VCaP (cell line): ENCODE data around the gene CCDC85B.

Source experiments
- H3K27ac ChIP-seq: fragments of 450-650 bp; 2 replicates; pipeline ENCODE4 v1.5.1; 2017
- CTCF ChIP-seq: fragments of 450-650 bp; conservative IDR thresholded peaks from 2 replicates; pipeline ENCODE4 v1.5.1; 2017; ENCODE audit warnings: mild to moderate bottlenecking, moderate library complexity

Gene CCDC85B

DNA sequence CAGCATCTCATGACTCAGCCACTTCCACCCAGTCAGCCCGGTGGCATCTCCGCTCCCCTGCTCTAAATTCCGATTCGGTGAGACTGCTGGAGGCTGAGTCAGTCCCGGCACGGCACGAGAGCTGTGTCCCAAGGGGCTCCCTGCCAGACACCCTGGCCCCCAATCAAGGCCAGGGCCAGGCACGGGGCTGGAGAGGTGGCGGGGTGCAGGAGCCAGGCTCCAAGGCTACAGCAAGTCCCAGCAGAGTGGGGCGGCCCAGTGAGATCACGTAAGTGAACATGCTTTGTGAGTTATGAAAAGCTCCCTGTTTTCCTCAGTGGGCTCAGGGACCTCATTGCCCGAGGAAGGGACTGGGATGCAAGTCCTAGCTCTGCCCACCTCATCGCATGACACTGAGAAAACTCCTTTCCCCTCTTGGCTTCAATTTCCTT lies 25.4 kb downstream of the CCDC85B start:
- no peak for TF ChIP-seq CTCF
- no peak overlapping the region for H3K27ac ChIP-seq

DNA sequence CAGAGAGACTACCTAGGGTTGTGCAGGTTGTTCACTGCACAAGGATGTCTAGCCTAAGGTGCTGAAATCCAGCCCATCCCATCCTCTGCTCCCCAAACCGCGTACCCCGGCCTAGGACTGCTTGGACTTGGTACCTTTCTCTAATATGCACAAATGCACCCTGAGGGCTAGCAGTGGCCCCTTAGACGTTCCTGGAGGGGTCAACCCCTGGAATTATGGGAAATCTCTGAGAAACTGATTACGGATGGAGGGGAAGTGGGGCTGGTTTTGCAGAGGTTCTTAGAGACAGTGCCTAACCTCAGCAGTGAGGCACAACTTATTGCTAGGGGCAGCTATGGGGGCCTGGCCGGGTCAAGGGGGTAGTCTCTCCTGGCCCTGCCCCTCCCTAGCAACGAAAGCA lies 25.9 kb downstream of the CCDC85B start:
- peak overlapping the region; percentile 100; the same call in 1 of the 2 replicates for H3K27ac ChIP-seq
- no peak for TF ChIP-seq CTCF

GRCh38 chr11:65917077-65917433 lies 26.6 kb downstream of the CCDC85B start:
- peak overlapping the region; percentile 100; the same call in 1 of the 2 replicates for H3K27ac ChIP-seq
- no peak for TF ChIP-seq CTCF

DNA sequence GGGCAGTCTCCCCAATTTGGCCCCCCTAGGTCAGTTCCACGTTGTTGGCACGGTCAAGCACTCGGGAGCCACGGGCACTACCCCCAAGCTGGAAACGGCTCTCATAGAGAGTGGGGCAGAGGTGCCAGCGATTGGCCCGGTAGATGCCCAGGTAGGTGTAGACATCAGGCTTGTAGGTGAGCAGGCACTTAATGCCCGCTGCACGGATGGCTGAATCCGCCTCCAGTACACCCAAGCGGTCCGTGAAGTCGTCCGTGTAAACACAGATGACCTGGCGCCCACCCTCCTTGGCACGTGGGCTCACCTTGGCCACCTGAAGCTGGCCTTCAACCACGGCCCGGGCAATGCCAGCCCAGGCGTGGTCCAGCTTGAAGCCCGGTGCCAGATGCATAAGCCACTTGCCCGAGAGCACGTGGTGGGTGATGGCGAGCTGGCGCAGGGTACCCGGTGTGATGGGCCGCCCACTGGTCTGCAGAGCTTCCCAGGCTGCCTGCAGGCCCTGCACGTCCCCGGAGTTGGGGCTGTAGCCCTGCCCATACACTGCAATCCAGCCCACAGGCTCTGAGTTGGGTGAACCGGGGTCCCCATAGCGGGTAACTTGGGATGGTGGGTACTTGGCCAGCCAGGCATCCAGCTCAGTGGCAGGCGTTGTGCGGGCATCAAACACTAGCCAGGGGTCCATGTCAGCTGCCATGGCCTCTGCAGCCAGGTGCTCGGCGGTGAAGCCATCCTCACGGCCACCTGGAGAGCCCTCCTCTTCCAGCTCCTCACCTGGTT lies 27.1 kb downstream of the CCDC85B start:
- peak overlapping the region; percentile 100 for H3K27ac ChIP-seq
- TF ChIP-seq CTCF = no peak

DNA sequence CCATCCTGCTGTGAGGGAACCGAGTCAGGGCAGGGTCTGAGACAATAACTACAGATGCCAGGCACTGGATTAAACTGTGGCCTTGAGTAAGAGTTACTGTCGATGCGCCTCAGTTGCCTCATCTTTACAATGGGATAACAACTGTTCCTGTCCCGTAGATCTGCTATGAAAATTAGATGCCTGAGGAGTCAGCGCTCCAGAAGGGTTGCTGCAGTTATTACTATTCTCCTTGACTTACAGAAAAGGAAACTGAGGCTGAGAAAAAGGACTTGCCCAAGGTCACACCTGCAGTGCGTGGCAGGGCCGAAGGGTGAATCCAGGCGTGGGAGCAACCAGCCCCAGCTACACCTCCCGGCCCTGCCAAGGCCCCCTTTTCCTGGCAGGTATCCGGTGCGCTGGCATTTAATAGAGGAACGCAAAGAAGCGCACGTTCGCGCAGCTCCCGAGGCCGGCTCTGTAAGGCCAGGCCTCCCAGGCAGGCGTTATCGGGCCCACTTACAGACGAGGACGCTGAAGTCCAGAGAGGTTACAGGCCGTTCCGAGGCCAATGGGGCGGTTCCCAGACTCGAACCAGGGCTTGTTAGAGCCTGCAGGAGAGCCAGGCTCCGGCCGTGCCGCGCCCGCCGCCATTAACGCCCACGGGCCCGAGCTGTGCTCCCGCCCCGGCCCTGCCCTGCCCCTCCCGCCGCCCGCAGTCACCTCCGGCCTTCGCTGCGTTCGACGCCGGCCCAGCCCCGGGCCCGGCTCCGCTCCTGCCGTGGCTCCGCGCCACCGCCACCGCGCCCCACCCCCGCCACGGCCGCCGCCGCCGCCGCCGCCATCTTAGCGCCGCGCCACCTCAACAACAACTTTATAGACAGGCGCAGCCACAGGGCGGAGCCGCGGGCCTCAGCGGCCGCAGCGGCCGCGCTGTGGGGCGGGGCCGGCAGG lies 28.0 kb downstream of the CCDC85B start, which contains the start of gene C11orf68:
TSS of gene C11orf68 (minus strand) at position 852 of the 930 bp plus-strand sequence. CDS start at position 821, 31 bp downstream.
- H3K27ac ChIP-seq = peak within 1 kb of the TSS; percentile 100
- TF ChIP-seq CTCF = no peak

- peak within 1 kb of the TSS; percentile 100 for H3K27ac ChIP-seq
- TF ChIP-seq CTCF = no peak
Measured at GRCh38 chr11:65919141-65919572, 28.7 kb downstream of the CCDC85B start, which contains the start of gene DRAP1. Gene DRAP1, plus strand, starts transcription at chr11:65919426. Its CDS starts 76 bp downstream, at chr11:65919502.
